Body of pancreas (tissue), 4 donors: ENCODE results near the gene MAML2. TPM values are rescaled to one million over a fixed set of nuclear protein-coding genes. Genes with fewer than 3 reads are reported as not detected.

Experiments used
- ATAC-seq: fragments of 150-250 bp; one replicate; pipeline ENCODE4 v1.9.1; 2016
- DNase-seq, 4 donors: peaks; one replicate each; pipeline ENCODE4 v3.0.0-alpha.2; 2019
- H3K27ac ChIP-seq, 4 donors: fragments of 200-600 bp; sonication (generic); 1 replicate in 3 of 4; 2 replicates in 1 of 4; pipeline versions ENCODE4 v1.5.1 to v1.6.1; 2016 to 2019; ENCODE audit warnings: mild to moderate bottlenecking in 1 of 4, mixed read lengths in 1 of 4, moderate library complexity in 1 of 4
- H3K27me3 ChIP-seq, 2 donors: fragments of 200-600 bp; sonication (generic); one replicate each; pipeline ENCODE4 v1.6.0; 2016; ENCODE audit warnings: mild to moderate bottlenecking in 1 of 2
- H3K36me3 ChIP-seq, 2 donors: fragments of 200-600 bp; sonication (generic); replicated peaks in 1 of 2; 2 replicates each; pipeline ENCODE4 v1.5.1; 2016; ENCODE audit warnings: low read depth in 2 of 2; ENCODE audit not compliant: insufficient read depth in 1 of 2
- H3K4me1 ChIP-seq: fragments of 200-600 bp; sonication (generic); one replicate; pipeline ENCODE4 v1.6.0; 2016
- H3K4me3 ChIP-seq, 2 donors: fragments of 200-600 bp; sonication (generic); 1 replicate in 1 of 2; 2 replicates in 1 of 2; pipeline ENCODE4 v1.5.1; 2016 to 2019
- H3K9me3 ChIP-seq, 3 donors: fragments of 200-600 bp; sonication (generic); 1 replicate in 2 of 3; 2 replicates in 1 of 3; pipeline ENCODE4 v1.5.1; 2016
- POLR2A ChIP-seq, 3 donors: fragments of 450-650 bp; IDR thresholded peaks; one replicate each; pipeline ENCODE4 v1.6.1; 2016; ENCODE audit warnings: antibody characterized with exemption in 3 of 3, mild to moderate bottlenecking in 2 of 3
- WGBS, 2 donors: methylation state at CpG; one replicate each; pipeline ENCODE4 v1.1.5; 2017; 5-methylcytosine and 5-hydroxymethylcytosine counted together
- intact Hi-C: fragments of 100-400 bp; cut with DNase I; formaldehyde crosslinking; loops from one replicate; pipeline ENCODE4 v1.15.1; 2023
- total RNA-seq, 2 donors: library from RNA; depleted of rRNA; stranded (reverse); fragments of >200 nt; gene quantifications; one replicate each; pipeline ENCODE4 v1.1.0, GENCODE V29; 2016
- TF ChIP-seq, protein P1 (sequence below), 7 experiments: fragments of 450-650 bp in 4 of 7; fragments of 200-600 bp in 3 of 7; sonication (generic) in 3 of 7; IDR thresholded peaks; one replicate each; pipeline ENCODE4 v1.5.1; 2016 to 2019; ENCODE audit warnings: antibody characterized with exemption in 7 of 7

The MAML2 gene
- total RNA-seq, 2 donors from 2014 or later: 7.9 to 9.9 TPM

- TF ChIP-seq, protein P1, sequence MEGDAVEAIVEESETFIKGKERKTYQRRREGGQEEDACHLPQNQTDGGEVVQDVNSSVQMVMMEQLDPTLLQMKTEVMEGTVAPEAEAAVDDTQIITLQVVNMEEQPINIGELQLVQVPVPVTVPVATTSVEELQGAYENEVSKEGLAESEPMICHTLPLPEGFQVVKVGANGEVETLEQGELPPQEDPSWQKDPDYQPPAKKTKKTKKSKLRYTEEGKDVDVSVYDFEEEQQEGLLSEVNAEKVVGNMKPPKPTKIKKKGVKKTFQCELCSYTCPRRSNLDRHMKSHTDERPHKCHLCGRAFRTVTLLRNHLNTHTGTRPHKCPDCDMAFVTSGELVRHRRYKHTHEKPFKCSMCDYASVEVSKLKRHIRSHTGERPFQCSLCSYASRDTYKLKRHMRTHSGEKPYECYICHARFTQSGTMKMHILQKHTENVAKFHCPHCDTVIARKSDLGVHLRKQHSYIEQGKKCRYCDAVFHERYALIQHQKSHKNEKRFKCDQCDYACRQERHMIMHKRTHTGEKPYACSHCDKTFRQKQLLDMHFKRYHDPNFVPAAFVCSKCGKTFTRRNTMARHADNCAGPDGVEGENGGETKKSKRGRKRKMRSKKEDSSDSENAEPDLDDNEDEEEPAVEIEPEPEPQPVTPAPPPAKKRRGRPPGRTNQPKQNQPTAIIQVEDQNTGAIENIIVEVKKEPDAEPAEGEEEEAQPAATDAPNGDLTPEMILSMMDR (IDR thresholded peaks at IDR 0.05): no peak
- no peak for TF ChIP-seq POLR2A (IDR thresholded peaks at IDR 0.05)
- Histone ChIP-seq H3K36me3 (no peaks in the 10 kb centered on the region), H3K27me3 (no peaks in the 10 kb centered on the region), H3K27ac (peak overlapping the region in 3 of 4 donors; percentile 31 to 74 (median 64)), H3K9me3 (no peaks in the 10 kb centered on the region), H3K4me1 (peaks cover 11% of the 10 kb centered on the region), H3K4me3 (no peak overlapping the region)
- intact Hi-C loops: no loop called here
- DNase-seq (no peak), ATAC-seq (no peak)
- 21 to 30% methylated on average over 7 of the region's 7 CpGs for WGBS, 2 donors
These were observed 127.7 kb downstream of the MAML2 start for GRCh38 chr11:96215110-96215782.

DNA sequence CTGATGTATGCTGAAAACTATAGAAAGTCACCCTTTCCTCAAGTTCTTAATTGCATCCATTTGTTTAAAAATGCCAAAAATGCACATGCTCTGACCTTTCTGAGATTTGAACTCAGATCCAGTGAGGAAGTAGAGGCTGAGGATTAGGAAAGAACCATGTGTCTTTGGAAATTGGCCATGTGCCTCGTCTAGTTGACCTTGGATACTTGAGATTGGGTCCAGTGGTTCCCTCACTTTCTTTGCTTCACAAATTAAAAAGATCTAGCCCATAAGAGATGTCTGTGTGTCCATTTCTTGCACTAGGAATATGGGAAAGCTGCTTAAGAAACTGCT lies 128.3 kb downstream of the MAML2 start:
- TF ChIP-seq, protein P1 (IDR thresholded peaks at IDR 0.05): no peak
- TF ChIP-seq POLR2A (IDR thresholded peaks at IDR 0.05): no peak
- Histone ChIP-seq H3K4me3 (no peak overlapping the region), H3K9me3 (no peaks in the 10 kb centered on the region), H3K4me1 (peaks cover 11% of the 10 kb centered on the region), H3K36me3 (no peaks in the 10 kb centered on the region), H3K27me3 (no peaks in the 10 kb centered on the region), H3K27ac (peak overlapping the region in 2 of 4 donors; percentile 64 to 74)
- no peak for ATAC-seq
- intact Hi-C loops: no loop called here
- DNase-seq: no peak
- WGBS, 2 donors: 3 to 11% methylated on average over 1 of the region's 1 CpG

- ATAC-seq: no peak
- no peaks in the 10 kb centered on the region for H3K9me3 ChIP-seq
- DNase-seq: no peak
- WGBS, 2 donors: 33 to 34% methylated on average over 2 of the region's 2 CpGs
- intact Hi-C loops: no loop called here
- TF ChIP-seq POLR2A (IDR thresholded peaks at IDR 0.05): no peak
- TF ChIP-seq, protein P1 (IDR thresholded peaks at IDR 0.05): no peak
- H3K36me3 ChIP-seq: no peaks in the 10 kb centered on the region
- no peak overlapping the region for H3K4me3 ChIP-seq
- peaks cover 14% of the 10 kb centered on the region for H3K4me1 ChIP-seq
- no peaks in the 10 kb centered on the region for H3K27me3 ChIP-seq
- H3K27ac ChIP-seq: peak overlapping the region in 1 of 4 donors; percentile 1
These were observed 129.5 kb downstream of the MAML2 start for GRCh38 chr11:96213500-96213899.

GRCh38 chr11:96211436-96211835 lies 131.6 kb downstream of the MAML2 start:
- intact Hi-C loops: no loop called here
- no peak for ATAC-seq
- Histone ChIP-seq H3K4me1 (peaks cover 23% of the 10 kb centered on the region), H3K4me3 (no peak overlapping the region), H3K36me3 (no peaks in the 10 kb centered on the region), H3K9me3 (no peaks in the 10 kb centered on the region), H3K27me3 (no peaks in the 10 kb centered on the region), H3K27ac (no peak overlapping the region)
- TF ChIP-seq POLR2A (IDR thresholded peaks at IDR 0.05): no peak
- TF ChIP-seq, protein P1 (IDR thresholded peaks at IDR 0.05): no peak
- no peak for DNase-seq
- WGBS, 2 donors: 56 to 58% methylated on average over 2 of the region's 2 CpGs
